SU-DHL-6 (cell line): ENCODE data around the gene PET100.

Source experiments
- CTCF ChIP-seq: fragments of 200-600 bp; sonication (generic); IDR thresholded peaks from one replicate; pipeline ENCODE4 v1.5.1; 2017; ENCODE audit warnings: antibody characterized with exemption, mild to moderate bottlenecking, low read length, moderate library complexity; ENCODE audit not compliant: insufficient read depth, poor library complexity, severe bottlenecking
- EZH2phosphoT487 ChIP-seq: fragments of 200-600 bp; sonication (generic), shearing (Covaris generic); conservative IDR thresholded peaks from 2 replicates; pipeline ENCODE4 v1.6.1; 2018; ENCODE audit warnings: mild to moderate bottlenecking, antibody characterized with exemption, low read length, moderate library complexity, mixed read lengths

GRCh38 chr19:7655581-7655980 is 26.0 kb downstream of the PET100 start:
- TF ChIP-seq CTCF = no peak
- TF ChIP-seq EZH2phosphoT487 = no peak
